K562 (cell line): ENCODE results near the gene INPP5E. TPM values are rescaled to one million over a fixed set of nuclear protein-coding genes. Genes with fewer than 3 reads are reported as not detected.

Experiments used
- ATAC-seq: fragments of 200-7000 bp; cut with Tn5 transposase; 3 replicates; pipeline ENCODE4 v1.9.1; 2020; ENCODE audit warnings: moderate library complexity
- BruUV-seq: library from RNA; stranded (reverse); fragments of 400-500 nt; replicated peaks from 2 replicates; lab custom pipeline; 2021; lab: Mats Ljungman, UMichigan
- CTCF ChIA-PET: fragments of 300-600 bp; formaldehyde crosslinking; extraction: SDS; loops from one replicate; lab custom pipeline; 2021; ENCODE audit warnings: low intra/inter-chr PET ratio; lab: Yijun Ruan, JAX
- POLR2A ChIA-PET: fragments of 300-600, 350-650 bp; sonication (Branson Sonifier 250); formaldehyde crosslinking; extraction: SDS; loops from one replicate; lab custom pipeline; 2021; ENCODE audit warnings: antibody characterized with exemption, inconsistent platforms; lab: Yijun Ruan, JAX
- DNase-seq, 4 experiments: peaks; one replicate each; pipeline versions ENCODE4 v3.0.0 to v3.0.0-alpha.2; 2011 to 2018; ENCODE audit warnings: low spot score in 3 of 4, mixed read lengths in 3 of 4; ENCODE audit errors: extremely low read depth in 1 of 4
- FAIRE-seq: peaks from 2 replicates; lab custom pipeline; 2011; peaks lifted over from hg19 to GRCh38; lab: Jason Lieb, UNC
- H2AFZ ChIP-seq: 2 replicates; pipeline ENCODE4 v1.6.0; 2011; ENCODE audit warnings: low read depth, low read length, control low read depth, inconsistent platforms
- H3K27ac ChIP-seq: fragments of 200-600 bp; 3 replicates; pipeline ENCODE4 v1.8.0; 2011; ENCODE audit warnings: low read depth, mild to moderate bottlenecking, control low read depth, inconsistent platforms, low read length, moderate library complexity, mixed read lengths; ENCODE audit errors: extremely low read depth
- H3K27me3 ChIP-seq, 2 experiments: fragments of 300-600 bp in 1 of 2; 2 replicates in 1 of 2; 3 replicates in 1 of 2; pipeline versions ENCODE4 v1.6.0 to v1.8.0; 2011; ENCODE audit warnings: inconsistent platforms in 2 of 2, low read length in 2 of 2, mild to moderate bottlenecking in 1 of 2, mixed read lengths in 1 of 2, moderate library complexity in 1 of 2; ENCODE audit not compliant: control insufficient read depth in 2 of 2, insufficient read depth in 2 of 2
- H3K36me3 ChIP-seq: fragments of 300-600 bp; 3 replicates; pipeline ENCODE4 v1.8.0; 2011; ENCODE audit warnings: mild to moderate bottlenecking, low read length, inconsistent platforms; ENCODE audit not compliant: control insufficient read depth, insufficient read depth
- H3K4me1 ChIP-seq, 2 experiments: fragments of 200-600 bp in 1 of 2; replicated peaks in 1 of 2; 2 replicates in 1 of 2; 3 replicates in 1 of 2; pipeline versions ENCODE4 v1.5.1 to v1.8.0; 2011; ENCODE audit warnings: inconsistent platforms in 2 of 2, low read length in 2 of 2, mild to moderate bottlenecking in 1 of 2, mixed read lengths in 1 of 2, moderate library complexity in 1 of 2; ENCODE audit not compliant: control insufficient read depth in 2 of 2, insufficient read depth in 2 of 2
- H3K4me2 ChIP-seq: 2 replicates; pipeline ENCODE4 v1.6.1; 2011; ENCODE audit warnings: low read length, control low read depth, inconsistent platforms, mixed read lengths; ENCODE audit not compliant: insufficient read depth
- H3K4me3 ChIP-seq: fragments of 200-600 bp; sonication (generic), shearing (Covaris generic); 2 replicates; pipeline ENCODE4 v1.5.1; 2016; ENCODE audit warnings: control low read depth, inconsistent platforms
- H3K79me2 ChIP-seq: fragments of 200-600 bp; 3 replicates; pipeline ENCODE4 v1.8.0; 2011; ENCODE audit warnings: low read length, inconsistent platforms; ENCODE audit not compliant: control insufficient read depth, insufficient read depth
- H3K9ac ChIP-seq, 2 experiments: 2 replicates each; pipeline versions ENCODE4 v1.6.0 to v1.6.1; 2011; ENCODE audit warnings: low read depth in 2 of 2, low read length in 2 of 2, control low read depth in 1 of 2, inconsistent platforms in 1 of 2, mild to moderate bottlenecking in 1 of 2, mixed read lengths in 1 of 2; ENCODE audit not compliant: insufficient read depth in 1 of 2
- H3K9me1 ChIP-seq: one replicate; pipeline ENCODE4 v1.6.0; 2011; ENCODE audit warnings: inconsistent platforms, mild to moderate bottlenecking, low read length, moderate library complexity; ENCODE audit not compliant: control insufficient read depth, insufficient read depth
- H3K9me3 ChIP-seq: replicated peaks from 2 replicates; pipeline ENCODE4 v1.5.1; 2011; ENCODE audit warnings: low read depth, low read length, inconsistent platforms; ENCODE audit not compliant: control insufficient read depth, insufficient read depth
- H4K20me1 ChIP-seq: replicated peaks from 2 replicates; pipeline ENCODE4 v1.6.1; 2011; ENCODE audit warnings: low read length, inconsistent platforms, mixed read lengths; ENCODE audit not compliant: control insufficient read depth, insufficient read depth
- CEBPB ChIP-seq: fragments of 450-650 bp; IDR thresholded peaks from 2 replicates; pipeline ENCODE4 v1.6.1; 2016; ENCODE audit warnings: missing genetic modification characterization, missing compliant biosample characterization
- CEBPG ChIP-seq, 3 experiments: fragments of 200-800 bp in 1 of 3; sonication (Bioruptor generic) in 1 of 3; sonication (generic) in 1 of 3; formaldehyde crosslinking in 1 of 3; IDR thresholded peaks in 2 of 3; conservative IDR thresholded peaks in 1 of 3; 2 replicates each; pipeline versions ENCODE4 v1.6.1 to v1.8.0; 2016 to 2022; ENCODE audit warnings: missing compliant biosample characterization in 2 of 3, missing genetic modification characterization in 2 of 3, mild to moderate bottlenecking in 1 of 3, missing genetic modification reagents in 1 of 3
- STAG1 ChIP-seq: sonication (generic); formaldehyde crosslinking; IDR thresholded peaks from 2 replicates; pipeline ENCODE4 v1.5.0; 2020; ENCODE audit warnings: missing genetic modification reagents, borderline replicate concordance
- TEAD1 ChIP-seq, 2 experiments: fragments of 450-650 bp in 1 of 2; sonication (generic) in 1 of 2; formaldehyde crosslinking; IDR thresholded peaks; 2 replicates each; pipeline versions ENCODE4 v1.4.0 to v1.8.0; 2020 to 2022; ENCODE audit warnings: mild to moderate bottlenecking in 2 of 2, missing genetic modification reagents in 1 of 2
- WGBS: fragments of 100-300 bp; shearing (Covaris generic); methylation state at CpG from one replicate; pipeline ENCODE4 v1.1.6; 2016; ENCODE audit warnings: low coverage, mixed read lengths; ENCODE audit not compliant: insufficient coverage; ENCODE audit errors: missing lambda C conversion rate; 5-methylcytosine and 5-hydroxymethylcytosine counted together
- in situ Hi-C: fragments of 300-500 bp; cut with MboI; formaldehyde crosslinking; loops from 4 replicates; pipeline ENCODE4 v1.15.0; 2018; ENCODE audit warnings: inconsistent platforms, mixed read lengths
- intact Hi-C: fragments of 100-400 bp; cut with micrococcal nuclease; formaldehyde crosslinking; loops from 2 replicates; pipeline ENCODE4 v1.14.2; 2022
- polyA plus RNA-seq, 8 experiments: library from polyadenylated mRNA; depleted of rRNA in 4 of 8; stranded (reverse) in 5 of 8; unstranded in 3 of 8; fragments of >200 nt; fragmentation: Nextera tagmentation in 2 of 8; fragmentation: Illumina TruSeq in 1 of 8; extraction: Ambion mirVana in 2 of 8; extraction: Trizol in 1 of 8; gene quantifications; 2 replicates each; pipeline versions ENCODE4 v1.2.1 to v1.2.3, GENCODE V29; 2011 to 2014; ENCODE audit warnings: inconsistent platforms in 1 of 8, missing spikeins in 1 of 8
- total RNA-seq, 7 experiments: library from RNA; depleted of rRNA in 6 of 7; stranded (reverse); fragments of >200 nt in 6 of 7; fragmentation: Illumina TruSeq in 2 of 7; extraction: Trizol in 2 of 7; gene quantifications; 2 replicates each; pipeline versions ENCODE4 v1.2.1 to v1.2.3, GENCODE V29; 2011 to 2021; ENCODE audit warnings: low replicate concordance in 1 of 7
- TF ChIP-seq, protein P1 (sequence below), 2 experiments: fragments of 450-650 bp in 1 of 2; sonication (generic) in 1 of 2; formaldehyde crosslinking in 1 of 2; IDR thresholded peaks; 2 replicates each; pipeline versions ENCODE4 v1.7.1 to v1.9.0; 2016 to 2022; ENCODE audit warnings: inconsistent platforms in 1 of 2, mild to moderate bottlenecking in 1 of 2, missing genetic modification reagents in 1 of 2
- TF ChIP-seq, protein P2 (sequence below): fragments of 450-650 bp; formaldehyde crosslinking; IDR thresholded peaks from 2 replicates; pipeline ENCODE4 v1.4.0; 2020; ENCODE audit warnings: mild to moderate bottlenecking
- TF ChIP-seq, protein P3 (sequence below), 2 experiments: fragments of 450-650 bp in 1 of 2; sonication (generic) in 1 of 2; formaldehyde crosslinking in 1 of 2; IDR thresholded peaks in 1 of 2; conservative IDR thresholded peaks in 1 of 2; 2 replicates each; pipeline versions ENCODE4 v1.6.1 to v1.8.1; 2016 to 2023; ENCODE audit warnings: mild to moderate bottlenecking in 2 of 2, moderate library complexity in 2 of 2, inconsistent platforms in 1 of 2, missing genetic modification reagents in 1 of 2

Gene INPP5E
- total and polyA plus RNA-seq, 9 of the 15 experiments (the other 6 are each of a cell fraction or from before 2014, with no cell fraction given) = 0.38 to 17.4 (median 4.9) TPM

DNA sequence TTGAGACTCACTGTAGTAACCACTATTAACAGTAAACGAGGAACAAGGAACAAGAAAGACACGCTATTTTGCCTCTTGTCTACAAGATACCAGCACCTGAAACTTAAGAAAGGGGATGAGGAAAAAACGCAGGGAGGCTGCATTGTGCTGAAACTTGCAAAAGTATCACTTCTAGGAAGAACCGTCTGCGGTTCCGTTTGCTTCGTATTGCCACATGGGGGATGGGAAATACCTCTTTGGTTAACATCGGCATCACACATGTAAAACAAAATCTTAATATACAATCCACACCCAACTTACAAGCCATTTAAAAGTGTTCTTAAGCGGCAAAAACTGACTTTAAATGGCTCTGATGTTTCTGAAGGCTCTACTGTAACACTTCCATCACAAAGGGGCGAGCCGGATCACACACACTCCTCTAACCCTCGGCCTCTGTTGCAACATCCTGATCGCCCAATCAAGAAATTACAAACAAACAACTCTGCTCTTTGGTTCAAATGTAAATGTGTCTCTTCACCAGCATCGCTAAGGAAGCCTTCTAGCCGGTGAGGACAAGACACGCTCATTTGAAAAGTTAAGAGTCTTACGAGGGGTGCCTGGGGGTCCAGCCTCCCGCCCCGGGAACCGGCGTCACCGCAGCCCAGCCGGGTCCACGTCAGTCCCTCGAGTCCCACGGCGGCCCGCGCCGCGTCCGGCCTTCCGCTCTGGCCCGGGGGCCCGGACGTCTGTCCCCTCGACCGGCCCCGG lies 42.6 kb upstream of the INPP5E start:
- Histone ChIP-seq H2AFZ (peak overlapping the region; percentile 65; the same call in 1 of the 2 replicates), H3K79me2 (peaks cover 55% of the 10 kb centered on the region), H3K9me3 (no peaks in the 10 kb centered on the region), H3K27ac (peak overlapping the region; percentile 97), H3K36me3 (peaks cover 31% of the 10 kb centered on the region; the same call in 2 of the 3 replicates), H4K20me1 (peaks cover 35% of the 10 kb centered on the region), H3K4me1 (peaks cover 17 to 38% of the 10 kb centered on the region in 2 experiments), H3K4me3 (peak overlapping the region; percentile 97), H3K4me2 (peak overlapping the region; percentile 97), H3K9ac (peak overlapping the region; percentile 95 to 98), H3K9me1 (no peaks in the 10 kb centered on the region), H3K27me3 (peaks cover 0 to 9% of the 10 kb centered on the region in 2 experiments; a peak in 2 of 5 replicates)
- POLR2A ChIA-PET = no interaction called here
- WGBS = under 1% methylated on average over 32 of the region's 39 CpGs
- no peak for ATAC-seq
- CTCF ChIA-PET = no interaction called here
- FAIRE-seq = peak; percentile 74
- in situ Hi-C loops = no loop called here
- BruUV-seq = TSS peak; percentile 78
- intact Hi-C loops = no loop called here
- peak in 1 of 4 experiments; percentile 45 for DNase-seq
- TF ChIP-seq CEBPB (tag) = peak; percentile 93
- peak in 1 of 2 experiments; percentile 40; a peak in 1 of 4 replicates for TF ChIP-seq TEAD1 (CRISPR knock-in tag; IDR thresholded peaks at IDR 0.05)
- TF ChIP-seq, protein P1, sequence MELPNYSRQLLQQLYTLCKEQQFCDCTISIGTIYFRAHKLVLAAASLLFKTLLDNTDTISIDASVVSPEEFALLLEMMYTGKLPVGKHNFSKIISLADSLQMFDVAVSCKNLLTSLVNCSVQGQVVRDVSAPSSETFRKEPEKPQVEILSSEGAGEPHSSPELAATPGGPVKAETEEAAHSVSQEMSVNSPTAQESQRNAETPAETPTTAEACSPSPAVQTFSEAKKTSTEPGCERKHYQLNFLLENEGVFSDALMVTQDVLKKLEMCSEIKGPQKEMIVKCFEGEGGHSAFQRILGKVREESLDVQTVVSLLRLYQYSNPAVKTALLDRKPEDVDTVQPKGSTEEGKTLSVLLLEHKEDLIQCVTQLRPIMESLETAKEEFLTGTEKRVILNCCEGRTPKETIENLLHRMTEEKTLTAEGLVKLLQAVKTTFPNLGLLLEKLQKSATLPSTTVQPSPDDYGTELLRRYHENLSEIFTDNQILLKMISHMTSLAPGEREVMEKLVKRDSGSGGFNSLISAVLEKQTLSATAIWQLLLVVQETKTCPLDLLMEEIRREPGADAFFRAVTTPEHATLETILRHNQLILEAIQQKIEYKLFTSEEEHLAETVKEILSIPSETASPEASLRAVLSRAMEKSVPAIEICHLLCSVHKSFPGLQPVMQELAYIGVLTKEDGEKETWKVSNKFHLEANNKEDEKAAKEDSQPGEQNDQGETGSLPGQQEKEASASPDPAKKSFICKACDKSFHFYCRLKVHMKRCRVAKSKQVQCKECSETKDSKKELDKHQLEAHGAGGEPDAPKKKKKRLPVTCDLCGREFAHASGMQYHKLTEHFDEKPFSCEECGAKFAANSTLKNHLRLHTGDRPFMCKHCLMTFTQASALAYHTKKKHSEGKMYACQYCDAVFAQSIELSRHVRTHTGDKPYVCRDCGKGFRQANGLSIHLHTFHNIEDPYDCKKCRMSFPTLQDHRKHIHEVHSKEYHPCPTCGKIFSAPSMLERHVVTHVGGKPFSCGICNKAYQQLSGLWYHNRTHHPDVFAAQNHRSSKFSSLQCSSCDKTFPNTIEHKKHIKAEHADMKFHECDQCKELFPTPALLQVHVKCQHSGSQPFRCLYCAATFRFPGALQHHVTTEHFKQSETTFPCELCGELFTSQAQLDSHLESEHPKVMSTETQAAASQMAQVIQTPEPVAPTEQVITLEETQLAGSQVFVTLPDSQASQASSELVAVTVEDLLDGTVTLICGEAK (IDR thresholded peaks at IDR 0.05) = peak; percentile 29; the same call in 1 of the 2 replicates
- TF ChIP-seq, protein P1 (CRISPR knock-in tag; IDR thresholded peaks at IDR 0.05) = no peak
- TF ChIP-seq, protein P2, sequence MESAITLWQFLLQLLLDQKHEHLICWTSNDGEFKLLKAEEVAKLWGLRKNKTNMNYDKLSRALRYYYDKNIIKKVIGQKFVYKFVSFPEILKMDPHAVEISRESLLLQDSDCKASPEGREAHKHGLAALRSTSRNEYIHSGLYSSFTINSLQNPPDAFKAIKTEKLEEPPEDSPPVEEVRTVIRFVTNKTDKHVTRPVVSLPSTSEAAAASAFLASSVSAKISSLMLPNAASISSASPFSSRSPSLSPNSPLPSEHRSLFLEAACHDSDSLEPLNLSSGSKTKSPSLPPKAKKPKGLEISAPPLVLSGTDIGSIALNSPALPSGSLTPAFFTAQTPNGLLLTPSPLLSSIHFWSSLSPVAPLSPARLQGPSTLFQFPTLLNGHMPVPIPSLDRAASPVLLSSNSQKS (CRISPR knock-in tag) = no peak
- TF ChIP-seq, protein P3, sequence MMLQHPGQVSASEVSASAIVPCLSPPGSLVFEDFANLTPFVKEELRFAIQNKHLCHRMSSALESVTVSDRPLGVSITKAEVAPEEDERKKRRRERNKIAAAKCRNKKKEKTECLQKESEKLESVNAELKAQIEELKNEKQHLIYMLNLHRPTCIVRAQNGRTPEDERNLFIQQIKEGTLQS (IDR thresholded peaks at IDR 0.05) = 0 out of 2 replicates have a peak, but pooled peaks have one; percentile 14
- TF ChIP-seq, protein P3 (CRISPR knock-in tag; conservative IDR thresholded peaks at IDR 0.05) = no peak
- TF ChIP-seq STAG1 = peak; percentile 34; the same call in 1 of the 2 replicates
- TF ChIP-seq CEBPG (CRISPR knock-in tag; IDR thresholded peaks at IDR 0.05) = peak; percentile 57
- TF ChIP-seq CEBPG (tag; conservative IDR thresholded peaks at IDR 0.05 in 1 of 2, IDR thresholded peaks at IDR 0.05 in 1 of 2) = peak; percentile 76 to 89
